PC-3 (cell line): Measurements from ENCODE around the gene MVK.

ENCODE experiments used
- EZH2 ChIP-seq: fragments of 300-600 bp; sonication (generic); IDR thresholded peaks from one replicate; pipeline ENCODE4 v1.6.1; 2017; ENCODE audit warnings: antibody characterized with exemption, mild to moderate bottlenecking, low read length; ENCODE audit not compliant: unreplicated experiment
- TF ChIP-seq, protein P1 (sequence below): fragments of 300-600 bp; sonication (generic); conservative IDR thresholded peaks from 2 replicates; pipeline ENCODE4 v1.5.1; 2017; ENCODE audit warnings: antibody characterized with exemption, low read depth, mild to moderate bottlenecking, low read length

DNA sequence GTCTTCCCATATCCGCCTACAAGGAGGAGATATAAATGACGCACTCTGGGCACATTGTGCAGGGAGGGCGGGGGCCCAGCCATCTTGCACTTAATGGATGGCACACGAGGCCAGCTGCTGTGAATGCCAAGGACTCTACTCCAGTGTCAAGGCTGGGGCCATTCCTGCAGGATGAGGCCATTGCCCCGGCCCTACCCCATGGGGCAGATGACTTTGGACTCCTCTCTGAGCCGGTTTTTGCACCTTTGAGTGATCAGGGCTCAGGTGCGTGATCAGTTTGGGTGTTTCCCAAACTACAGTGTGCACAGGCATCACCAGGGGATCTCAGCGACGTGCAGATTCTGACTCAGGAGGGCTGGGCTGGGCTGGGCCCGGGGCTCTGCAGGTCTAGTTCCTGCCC, 16.4 kb upstream of the MVK start:
- TF ChIP-seq, protein P1, sequence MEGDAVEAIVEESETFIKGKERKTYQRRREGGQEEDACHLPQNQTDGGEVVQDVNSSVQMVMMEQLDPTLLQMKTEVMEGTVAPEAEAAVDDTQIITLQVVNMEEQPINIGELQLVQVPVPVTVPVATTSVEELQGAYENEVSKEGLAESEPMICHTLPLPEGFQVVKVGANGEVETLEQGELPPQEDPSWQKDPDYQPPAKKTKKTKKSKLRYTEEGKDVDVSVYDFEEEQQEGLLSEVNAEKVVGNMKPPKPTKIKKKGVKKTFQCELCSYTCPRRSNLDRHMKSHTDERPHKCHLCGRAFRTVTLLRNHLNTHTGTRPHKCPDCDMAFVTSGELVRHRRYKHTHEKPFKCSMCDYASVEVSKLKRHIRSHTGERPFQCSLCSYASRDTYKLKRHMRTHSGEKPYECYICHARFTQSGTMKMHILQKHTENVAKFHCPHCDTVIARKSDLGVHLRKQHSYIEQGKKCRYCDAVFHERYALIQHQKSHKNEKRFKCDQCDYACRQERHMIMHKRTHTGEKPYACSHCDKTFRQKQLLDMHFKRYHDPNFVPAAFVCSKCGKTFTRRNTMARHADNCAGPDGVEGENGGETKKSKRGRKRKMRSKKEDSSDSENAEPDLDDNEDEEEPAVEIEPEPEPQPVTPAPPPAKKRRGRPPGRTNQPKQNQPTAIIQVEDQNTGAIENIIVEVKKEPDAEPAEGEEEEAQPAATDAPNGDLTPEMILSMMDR, result no peak
- no peak for TF ChIP-seq EZH2
